ENCODE measurements around the gene WASF3. TPM values are rescaled to one million over a fixed set of nuclear protein-coding genes. Genes with fewer than 3 reads are reported as not detected.

The WASF3 gene
- total and polyA plus RNA-seq, 12 donors: 12.6 to 63.3 (median 37.6) TPM

DNA sequence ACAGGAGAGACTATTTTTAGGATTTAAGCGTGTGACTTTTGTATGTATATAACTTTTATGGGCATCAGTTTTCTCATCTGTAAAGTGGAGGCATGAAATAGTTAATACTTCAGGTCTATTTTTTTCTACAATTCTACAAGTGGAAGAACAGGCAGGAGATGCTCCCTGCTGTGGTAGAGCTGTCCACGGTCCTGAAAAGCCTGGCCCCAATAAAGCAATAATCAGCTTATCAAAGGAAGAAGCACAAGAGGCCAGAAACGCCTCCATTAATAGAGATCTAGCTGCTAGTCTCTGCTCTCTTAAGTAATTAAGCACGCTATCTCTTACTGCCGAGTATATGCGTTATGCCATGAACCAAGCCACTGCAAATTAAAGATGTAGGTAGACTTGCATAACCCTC, 28.0 kb upstream of the WASF3 start:
- no peaks in the 10 kb centered on the region for H3K36me3 ChIP-seq (replicated peaks in 1 of 2)
- intact Hi-C loops (cut with DNase I): no loop called here
- no peaks in the 10 kb centered on the region for H3K4me1 ChIP-seq (replicated peaks in 1 of 2)
- no peak overlapping the region for H3K27ac ChIP-seq
- H3K9me3 ChIP-seq (replicated peaks in 1 of 3): no peaks in the 10 kb centered on the region
- no peak overlapping the region for H3K4me3 ChIP-seq
- WGBS, 4 donors: 16 to 27% (median 22%) methylated on average over 6 of the region's 6 CpGs
- no peaks in the 10 kb centered on the region for H3K27me3 ChIP-seq
- DNase-seq: peak in 6 of 7 donors; percentile 44 to 70 (median 60)
- TF ChIP-seq, protein P1, sequence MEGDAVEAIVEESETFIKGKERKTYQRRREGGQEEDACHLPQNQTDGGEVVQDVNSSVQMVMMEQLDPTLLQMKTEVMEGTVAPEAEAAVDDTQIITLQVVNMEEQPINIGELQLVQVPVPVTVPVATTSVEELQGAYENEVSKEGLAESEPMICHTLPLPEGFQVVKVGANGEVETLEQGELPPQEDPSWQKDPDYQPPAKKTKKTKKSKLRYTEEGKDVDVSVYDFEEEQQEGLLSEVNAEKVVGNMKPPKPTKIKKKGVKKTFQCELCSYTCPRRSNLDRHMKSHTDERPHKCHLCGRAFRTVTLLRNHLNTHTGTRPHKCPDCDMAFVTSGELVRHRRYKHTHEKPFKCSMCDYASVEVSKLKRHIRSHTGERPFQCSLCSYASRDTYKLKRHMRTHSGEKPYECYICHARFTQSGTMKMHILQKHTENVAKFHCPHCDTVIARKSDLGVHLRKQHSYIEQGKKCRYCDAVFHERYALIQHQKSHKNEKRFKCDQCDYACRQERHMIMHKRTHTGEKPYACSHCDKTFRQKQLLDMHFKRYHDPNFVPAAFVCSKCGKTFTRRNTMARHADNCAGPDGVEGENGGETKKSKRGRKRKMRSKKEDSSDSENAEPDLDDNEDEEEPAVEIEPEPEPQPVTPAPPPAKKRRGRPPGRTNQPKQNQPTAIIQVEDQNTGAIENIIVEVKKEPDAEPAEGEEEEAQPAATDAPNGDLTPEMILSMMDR (IDR thresholded peaks at IDR 0.05): no peak
- TF ChIP-seq POLR2A (IDR thresholded peaks at IDR 0.05): no peak

DNA sequence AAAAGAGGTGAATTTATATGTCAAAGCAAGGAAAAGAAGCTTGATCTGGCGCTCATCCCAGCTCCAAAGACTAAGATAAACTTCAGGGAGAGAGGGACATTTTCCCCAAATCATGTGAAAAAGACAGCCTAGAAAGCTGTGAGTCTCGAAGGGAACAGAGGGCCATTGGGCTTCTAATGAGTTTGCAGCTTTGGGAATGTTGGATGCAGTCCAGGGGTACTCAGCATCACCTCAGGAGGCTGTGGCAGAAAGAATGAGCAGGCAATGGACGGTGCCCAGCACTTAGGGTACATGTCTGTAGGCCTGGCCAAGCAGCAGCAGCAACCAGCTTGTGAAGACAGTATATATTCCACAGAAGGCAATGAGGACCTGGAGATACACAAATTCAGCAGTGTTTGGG, 25.7 kb upstream of the WASF3 start:
- no peak for TF ChIP-seq POLR2A (IDR thresholded peaks at IDR 0.05)
- TF ChIP-seq, protein P1 (IDR thresholded peaks at IDR 0.05): no peak
- no peak for DNase-seq
- H3K27me3 ChIP-seq: no peaks in the 10 kb centered on the region
- WGBS, 4 donors: 58 to 67% (median 62%) methylated on average over 3 of the region's 3 CpGs
- no peaks in the 10 kb centered on the region for H3K9me3 ChIP-seq (replicated peaks in 1 of 3)
- no peak overlapping the region for H3K4me3 ChIP-seq
- H3K36me3 ChIP-seq (replicated peaks in 1 of 2): no peaks in the 10 kb centered on the region
- intact Hi-C loops (cut with DNase I): no loop called here
- no peak overlapping the region for H3K27ac ChIP-seq
- no peaks in the 10 kb centered on the region for H3K4me1 ChIP-seq (replicated peaks in 1 of 2)

- intact Hi-C loops (cut with DNase I): no loop called here
- 79 to 86% (median 83%) methylated on average over 9 of the region's 9 CpGs for WGBS, 4 donors
- H3K4me1 ChIP-seq (replicated peaks in 1 of 2): no peaks in the 10 kb centered on the region
These were observed 23.3 kb upstream of the WASF3 start for GRCh38 chr13:26534036-26534726.

GRCh38 chr13:26538363-26539317, 18.8 kb upstream of the WASF3 start:
- no peak for DNase-seq
- TF ChIP-seq, protein P1 (IDR thresholded peaks at IDR 0.05): no peak
- no peak for TF ChIP-seq POLR2A (IDR thresholded peaks at IDR 0.05)
- WGBS, 4 donors: 58 to 64% (median 60%) methylated on average over 10 of the region's 10 CpGs
- no peak overlapping the region for H3K27ac ChIP-seq
- H3K9me3 ChIP-seq (replicated peaks in 1 of 3): no peaks in the 10 kb centered on the region
- H3K36me3 ChIP-seq (replicated peaks in 1 of 2): no peaks in the 10 kb centered on the region
- intact Hi-C loops (cut with DNase I): no loop called here
- H3K4me3 ChIP-seq: no peak overlapping the region
- H3K27me3 ChIP-seq: no peaks in the 10 kb centered on the region
- no peaks in the 10 kb centered on the region for H3K4me1 ChIP-seq (replicated peaks in 1 of 2)

More at GRCh38 chr13:26534036-26534726, 23.3 kb upstream of the WASF3 start:
- Histone ChIP-seq H3K36me3 (replicated peaks in 1 of 2) (no peaks in the 10 kb centered on the region), H3K27me3 (no peaks in the 10 kb centered on the region), H3K9me3 (replicated peaks in 1 of 3) (no peaks in the 10 kb centered on the region), H3K4me3 (no peak overlapping the region), H3K27ac (no peak overlapping the region)
- no peak for TF ChIP-seq POLR2A (IDR thresholded peaks at IDR 0.05)
- TF ChIP-seq, protein P1 (IDR thresholded peaks at IDR 0.05): no peak
- no peak for DNase-seq
